IMR-90 (cell line): ENCODE measurements around the gene C5orf24. TPM values are rescaled to one million over a fixed set of nuclear protein-coding genes. Genes with fewer than 3 reads are reported as not detected.

Experiments
- ATAC-seq: fragments of 200-7000 bp; cut with Tn5 transposase; 2 replicates; pipeline ENCODE4 v1.9.1; 2020; ENCODE audit warnings: low read depth, mild to moderate bottlenecking, moderate library complexity
- BruUV-seq: library from RNA; stranded (reverse); fragments of 400-500 nt; replicated peaks from 2 replicates; lab custom pipeline; 2021; lab: Mats Ljungman, UMichigan
- CTCF ChIA-PET: fragments of 300-600 bp; formaldehyde crosslinking; extraction: SDS; loops from one replicate; lab custom pipeline; 2021; ENCODE audit warnings: antibody characterized with exemption; lab: Yijun Ruan, JAX
- POLR2A ChIA-PET: fragments of 300-600 bp; sonication (Branson Sonifier 250); formaldehyde crosslinking; loops from one replicate; lab custom pipeline; 2022; ENCODE audit warnings: antibody characterized with exemption; ENCODE audit not compliant: unreplicated experiment; lab: Charles Lee
- DNase-seq: peaks from one replicate; pipeline ENCODE4 v3.0.0; 2013
- H2AFZ ChIP-seq: replicated peaks from 2 replicates; pipeline ENCODE3; 2013; ENCODE audit warnings: low read length, mild to moderate bottlenecking; ENCODE audit not compliant: poor library complexity
- H2AK5ac ChIP-seq: 2 replicates; pipeline ENCODE4 v1.6.1; 2013; ENCODE audit warnings: low read depth, low read length, inconsistent platforms
- H2AK9ac ChIP-seq: replicated peaks from 2 replicates; pipeline ENCODE3; 2013; ENCODE audit warnings: mild to moderate bottlenecking, low read depth, low read length, moderate library complexity; ENCODE audit not compliant: poor library complexity
- H2BK120ac ChIP-seq: 2 replicates; pipeline ENCODE4 v1.6.1; 2013; ENCODE audit warnings: low read depth, low read length, inconsistent platforms
- H2BK15ac ChIP-seq: 3 replicates; pipeline ENCODE4 v1.6.1; 2013; ENCODE audit warnings: low read depth, low read length, inconsistent platforms
- H2BK20ac ChIP-seq: 2 replicates; pipeline ENCODE4 v1.6.1; 2013; ENCODE audit warnings: low read depth, mild to moderate bottlenecking, inconsistent platforms, low read length, moderate library complexity
- H2BK5ac ChIP-seq: 2 replicates; pipeline ENCODE4 v1.6.1; 2013; ENCODE audit warnings: mild to moderate bottlenecking, low read depth, low read length, inconsistent platforms; ENCODE audit not compliant: poor library complexity, severe bottlenecking
- H3K14ac ChIP-seq: replicated peaks from 2 replicates; pipeline ENCODE4 v1.6.1; 2013; ENCODE audit warnings: low read depth, low read length, inconsistent platforms
- H3K18ac ChIP-seq: 2 replicates; pipeline ENCODE4 v1.6.1; 2013; ENCODE audit warnings: low read depth, low read length, control low read depth
- H3K23ac ChIP-seq: 2 replicates; pipeline ENCODE4 v1.6.1; 2013; ENCODE audit warnings: low read depth, low read length, inconsistent platforms
- H3K27ac ChIP-seq: 2 replicates; pipeline ENCODE4 v1.5.1; 2013; ENCODE audit warnings: mild to moderate bottlenecking, control low read depth, low read length; ENCODE audit not compliant: insufficient read depth
- H3K27me3 ChIP-seq: 2 replicates; pipeline ENCODE4 v1.6.1; 2013; ENCODE audit warnings: low read length; ENCODE audit not compliant: control insufficient read depth, insufficient read depth
- H3K36me3 ChIP-seq: 2 replicates; pipeline ENCODE4 v1.6.1; 2013; ENCODE audit warnings: low read length, mixed read lengths; ENCODE audit not compliant: control insufficient read depth, insufficient read depth
- H3K4ac ChIP-seq: 2 replicates; pipeline ENCODE4 v1.6.1; 2013; ENCODE audit warnings: low read depth, low read length, inconsistent platforms
- H3K4me1 ChIP-seq: 2 replicates; pipeline ENCODE4 v1.6.1; 2013; ENCODE audit warnings: low read length, mixed read lengths; ENCODE audit not compliant: control insufficient read depth, insufficient read depth
- H3K4me2 ChIP-seq: 2 replicates; pipeline ENCODE4 v1.6.1; 2013; ENCODE audit warnings: low read depth, mild to moderate bottlenecking, control low read depth, low read length, moderate library complexity
- H3K4me3 ChIP-seq: 2 replicates; pipeline ENCODE4 v1.5.1; 2013; ENCODE audit warnings: low read depth, mild to moderate bottlenecking, control low read depth, low read length, moderate library complexity; ENCODE audit not compliant: insufficient read depth
- H3K56ac ChIP-seq: 2 replicates; pipeline ENCODE4 v1.6.1; 2013; ENCODE audit warnings: low read length, inconsistent platforms; ENCODE audit not compliant: insufficient read depth; ENCODE audit errors: extremely low read depth
- H3K79me1 ChIP-seq, 2 experiments: 2 replicates each; pipeline ENCODE4 v1.6.1; 2013; ENCODE audit warnings: low read length in 2 of 2, inconsistent platforms in 1 of 2, low read depth in 1 of 2
- H3K9ac ChIP-seq: 2 replicates; pipeline ENCODE4 v1.6.1; 2013; ENCODE audit warnings: low read depth, low read length, control low read depth
- H3K9me1 ChIP-seq: 2 replicates; pipeline ENCODE4 v1.6.1; 2013; ENCODE audit warnings: low read length, inconsistent platforms; ENCODE audit not compliant: insufficient read depth
- H3K9me3 ChIP-seq: 2 replicates; pipeline ENCODE4 v1.6.1; 2013; ENCODE audit warnings: low read length; ENCODE audit not compliant: control insufficient read depth, insufficient read depth
- H4K20me1 ChIP-seq: 2 replicates; pipeline ENCODE4 v1.6.1; 2013; ENCODE audit warnings: low read length, inconsistent platforms; ENCODE audit not compliant: insufficient read depth
- H4K5ac ChIP-seq: 2 replicates; pipeline ENCODE4 v1.6.1; 2013; ENCODE audit warnings: mild to moderate bottlenecking, low read depth, low read length, control low read depth
- H4K8ac ChIP-seq, 2 experiments: 2 replicates each; pipeline ENCODE4 v1.6.1; 2013; ENCODE audit warnings: low read depth in 2 of 2, low read length in 2 of 2, control low read depth in 1 of 2, inconsistent platforms in 1 of 2
- H4K91ac ChIP-seq: 2 replicates; pipeline ENCODE4 v1.6.1; 2013; ENCODE audit warnings: low read depth, low read length, inconsistent platforms; ENCODE audit not compliant: insufficient read depth
- RAD21 ChIP-seq: IDR thresholded peaks from 2 replicates; pipeline ENCODE4 v1.6.1; 2012; ENCODE audit warnings: low read length, improper control_type of control experiment
- WGBS, 2 experiments: methylation state at CpG; one replicate each; pipeline versions ENCODE4 v1.1.5 to v1.1.7; 2013; ENCODE audit warnings: missing lambda C conversion rate in 2 of 2; ENCODE audit not compliant: insufficient read length in 1 of 2; ENCODE audit errors: extremely low coverage in 2 of 2; 5-methylcytosine and 5-hydroxymethylcytosine counted together
- dilution Hi-C: fragments of 300-500 bp; cut with HindIII; formaldehyde crosslinking; loops from one replicate; pipeline ENCODE4 v1.14.3; 2018; ENCODE audit warnings: low sequenced_read_pairs; ENCODE audit not compliant: unreplicated experiment
- in situ Hi-C: fragments of 300-500 bp; cut with MboI; formaldehyde crosslinking; loops from 3 replicates; pipeline ENCODE4 v1.14.3; 2019; ENCODE audit warnings: low sequenced_read_pairs, inconsistent platforms, mixed read lengths
- intact Hi-C: fragments of 100-400 bp; cut with micrococcal nuclease; formaldehyde crosslinking; loops from 2 replicates; pipeline ENCODE4 v1.10.0; 2022
- polyA plus RNA-seq, 3 experiments: library from polyadenylated mRNA; depleted of rRNA; stranded (reverse); fragments of >200 nt; gene quantifications; 2 replicates each; pipeline ENCODE4 v1.2.3, GENCODE V29; 2012; ENCODE audit warnings: low replicate concordance in 1 of 3
- total RNA-seq: library from RNA; depleted of rRNA; stranded (reverse); fragments of >200 nt; gene quantifications from 2 replicates; pipeline ENCODE4 v1.2.3, GENCODE V29; 2012; rRNA removed
- TF ChIP-seq, protein P1 (sequence below): fragments of 150-350 bp; IDR thresholded peaks from 2 replicates; pipeline ENCODE4 v1.6.1; 2017; ENCODE audit warnings: mild to moderate bottlenecking, antibody characterized with exemption, low read length, low read depth
- TF ChIP-seq, protein P2 (sequence below): fragments of 150-350 bp; IDR thresholded peaks from 2 replicates; pipeline ENCODE4 v1.6.1; 2016; ENCODE audit warnings: low read depth, mild to moderate bottlenecking, low read length, moderate library complexity, borderline replicate concordance

C5orf24 gene
- total and polyA plus RNA-seq, 2 of the 4 experiments (the other 2 are of a cell fraction), result 29.8 to 44.9 TPM

DNA sequence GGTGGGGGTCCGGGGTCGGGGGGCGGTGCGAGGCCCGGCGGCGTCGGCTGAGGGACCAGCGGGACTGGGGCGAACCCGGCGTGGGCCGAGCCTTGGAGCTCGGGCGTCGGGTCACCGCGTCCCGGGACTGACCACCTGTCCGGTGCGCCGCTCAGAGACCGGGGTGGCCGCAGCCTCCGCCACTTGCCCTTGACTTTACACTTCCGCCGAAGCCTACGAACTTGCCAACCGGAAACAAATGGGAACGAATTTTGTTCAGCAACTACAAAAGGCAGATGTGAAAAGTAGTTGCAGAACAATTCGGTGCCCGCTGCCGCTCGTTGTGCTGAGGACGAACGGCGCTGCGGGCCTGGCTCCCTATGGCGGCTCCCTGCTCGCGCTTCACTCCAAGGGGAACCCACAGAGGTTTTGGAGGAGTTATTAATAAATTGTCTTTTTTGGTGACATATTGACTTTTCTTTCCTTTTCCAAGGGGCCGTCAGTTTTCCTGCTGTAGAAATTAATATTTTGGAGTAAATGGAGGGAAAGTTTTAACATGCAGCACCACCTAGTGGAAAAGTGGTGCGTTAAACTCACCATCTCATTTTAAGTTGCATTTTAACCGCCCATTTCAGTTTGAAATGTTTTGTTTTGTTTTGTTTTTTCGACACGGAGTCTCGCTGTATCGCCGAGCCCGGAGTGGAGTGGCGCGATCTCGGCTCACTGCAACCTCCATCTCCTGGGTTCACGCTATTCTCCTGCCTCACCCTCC is 59.7 kb downstream of the C5orf24 start (continued):
- TF ChIP-seq, protein P1, sequence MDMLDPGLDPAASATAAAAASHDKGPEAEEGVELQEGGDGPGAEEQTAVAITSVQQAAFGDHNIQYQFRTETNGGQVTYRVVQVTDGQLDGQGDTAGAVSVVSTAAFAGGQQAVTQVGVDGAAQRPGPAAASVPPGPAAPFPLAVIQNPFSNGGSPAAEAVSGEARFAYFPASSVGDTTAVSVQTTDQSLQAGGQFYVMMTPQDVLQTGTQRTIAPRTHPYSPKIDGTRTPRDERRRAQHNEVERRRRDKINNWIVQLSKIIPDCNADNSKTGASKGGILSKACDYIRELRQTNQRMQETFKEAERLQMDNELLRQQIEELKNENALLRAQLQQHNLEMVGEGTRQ, result no peak

DNA sequence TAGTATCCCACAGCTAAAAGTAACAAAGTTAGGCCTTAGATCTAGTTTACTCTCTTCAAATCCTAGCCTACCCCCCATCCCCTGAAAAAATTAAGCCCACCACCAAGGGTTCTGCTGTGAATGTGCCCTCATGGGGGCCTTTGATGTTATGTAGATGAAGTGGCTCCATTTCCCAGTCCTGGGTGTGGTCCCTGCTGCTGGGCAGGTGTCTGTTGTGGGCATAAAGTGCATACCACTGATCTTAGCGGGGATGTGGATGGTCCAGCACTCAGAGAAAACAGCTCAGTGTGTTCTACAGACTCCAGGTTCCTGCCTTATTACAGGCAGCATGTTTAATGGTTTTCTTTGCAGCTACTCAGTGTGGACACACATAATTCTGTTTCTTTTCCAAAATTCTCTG is 61.0 kb downstream of the C5orf24 start:
- in situ Hi-C loops, result no loop called here

More for the DNA sequence above, 61.0 kb downstream of the C5orf24 start:
- no peak overlapping the region for H3K9ac ChIP-seq
- peaks cover 3% of the 10 kb centered on the region; the same call in 1 of the 2 replicates for H4K20me1 ChIP-seq
- DNase-seq, result no peak
- intact Hi-C loops (loop anchor here (5.0 kb wide), 1 partner anchor 285 kb away; no protein-coding TSS in a partner anchor), dilution Hi-C loops (no loop called here)
- H3K4me1 ChIP-seq, result no peaks in the 10 kb centered on the region
- H3K27me3 ChIP-seq, result no peaks in the 10 kb centered on the region
- H3K23ac ChIP-seq, result no peak overlapping the region
- no peak overlapping the region for H3K56ac ChIP-seq
- H3K4me3 ChIP-seq, result no peak overlapping the region
- ChIA-PET CTCF (interaction anchor here (0.6 kb wide), 1 partner anchor 306 kb away, joined by 4 read pairs; no protein-coding TSS in a partner anchor), POLR2A (no interaction called here)
- no peak overlapping the region for H3K14ac ChIP-seq
- no peak for TF ChIP-seq RAD21
- TF ChIP-seq, protein P2, sequence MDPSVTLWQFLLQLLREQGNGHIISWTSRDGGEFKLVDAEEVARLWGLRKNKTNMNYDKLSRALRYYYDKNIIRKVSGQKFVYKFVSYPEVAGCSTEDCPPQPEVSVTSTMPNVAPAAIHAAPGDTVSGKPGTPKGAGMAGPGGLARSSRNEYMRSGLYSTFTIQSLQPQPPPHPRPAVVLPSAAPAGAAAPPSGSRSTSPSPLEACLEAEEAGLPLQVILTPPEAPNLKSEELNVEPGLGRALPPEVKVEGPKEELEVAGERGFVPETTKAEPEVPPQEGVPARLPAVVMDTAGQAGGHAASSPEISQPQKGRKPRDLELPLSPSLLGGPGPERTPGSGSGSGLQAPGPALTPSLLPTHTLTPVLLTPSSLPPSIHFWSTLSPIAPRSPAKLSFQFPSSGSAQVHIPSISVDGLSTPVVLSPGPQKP, result no peak
- no peaks in the 10 kb centered on the region for H3K9me3 ChIP-seq
- no peak overlapping the region for H2AFZ ChIP-seq
- H2BK120ac ChIP-seq, result no peak overlapping the region
- no peak overlapping the region for H4K8ac ChIP-seq
- no peak overlapping the region for H2BK15ac ChIP-seq
- H3K4me2 ChIP-seq, result no peak overlapping the region
- WGBS, 2 experiments, result no CpG with 5 or more reads among the region's 1 CpG
- H2BK5ac ChIP-seq, result no peak overlapping the region
- ATAC-seq, result no peak
- H3K4ac ChIP-seq, result no peak overlapping the region
- no peak overlapping the region for H2BK20ac ChIP-seq
- no peaks in the 10 kb centered on the region for H3K9me1 ChIP-seq
- no peak overlapping the region for H3K27ac ChIP-seq
- BruUV-seq, result no TSS peak
- H4K5ac ChIP-seq, result no peak overlapping the region
- H4K91ac ChIP-seq, result no peak overlapping the region
- H3K18ac ChIP-seq, result no peak overlapping the region
- H2AK9ac ChIP-seq, result no peak overlapping the region
- H3K79me1 ChIP-seq, result peaks cover 6 to 17% of the 10 kb centered on the region in 2 experiments
- no peak overlapping the region for H2AK5ac ChIP-seq
- peaks cover 3% of the 10 kb centered on the region; the same call in 1 of the 2 replicates for H3K36me3 ChIP-seq

Other genes starting within 250 kb of the C5orf24 start
- 66.0 and 164 TPM in 2 replicates for gene SAR1B, start 213.1 kb upstream of the C5orf24 start, total RNA-seq
- gene SAR1B, start 213.1 kb upstream of the C5orf24 start, polyA plus RNA-seq (2012; rRNA removed), result 40.2 and 44.6 TPM in 2 replicates
- gene SEC24A, start 197.2 kb upstream of the C5orf24 start, total RNA-seq, result 28.1 and 31.7 TPM in 2 replicates
- gene SEC24A, start 197.2 kb upstream of the C5orf24 start, polyA plus RNA-seq (2012; rRNA removed), result 23.9 and 25.4 TPM in 2 replicates
- 13.1 and 24.7 TPM in 2 replicates for gene CAMLG, start 107.4 kb upstream of the C5orf24 start, total RNA-seq
- gene CAMLG, start 107.4 kb upstream of the C5orf24 start, polyA plus RNA-seq (2012; rRNA removed), result 10.6 and 11.9 TPM in 2 replicates
- gene DDX46, start 87.2 kb upstream of the C5orf24 start, total RNA-seq, result 26.0 and 31.9 TPM in 2 replicates
- 19.3 and 22.5 TPM in 2 replicates for gene DDX46, start 87.2 kb upstream of the C5orf24 start, polyA plus RNA-seq (2012; rRNA removed)
- 101 and 125 TPM in 2 replicates for gene TXNDC15, start 28.4 kb downstream of the C5orf24 start, total RNA-seq
- gene TXNDC15, start 28.4 kb downstream of the C5orf24 start, polyA plus RNA-seq (2012; rRNA removed), result 87.0 and 117 TPM in 2 replicates
- gene PCBD2, start 59.2 kb downstream of the C5orf24 start, total RNA-seq, result 2.2 and 2.8 TPM in 2 replicates
- 2.5 and 2.7 TPM in 2 replicates for gene PCBD2, start 59.2 kb downstream of the C5orf24 start, polyA plus RNA-seq (2012; rRNA removed)
- under 0.01 TPM in 1 of 2 replicates, not detected in the other for gene CATSPER3, start 121.9 kb downstream of the C5orf24 start, total RNA-seq
- 0.12 TPM in 1 of 2 replicates, not detected in the other for gene CATSPER3, start 121.9 kb downstream of the C5orf24 start, polyA plus RNA-seq (2012; rRNA removed)
- gene PITX1, start 188.3 kb downstream of the C5orf24 start, total RNA-seq, result 10.3 and 10.4 TPM in 2 replicates
- gene PITX1, start 188.3 kb downstream of the C5orf24 start, polyA plus RNA-seq (2012; rRNA removed), result 29.8 and 41.9 TPM in 2 replicates